GM19455 (cell line): ENCODE data around the gene DDX28.
"Not testable (repeated sequence)": the region's sequence is repeated elsewhere in the genome, so short reads cannot be mapped to it uniquely, and the experiment has no call there.

ENCODE experiments used
- ATAC-seq: cut with Tn5 transposase; IDR thresholded peaks from one replicate; pipeline ENCODE4 v1.9.1; 2021; ENCODE audit not compliant: unreplicated experiment

The DDX28 gene

GRCh38 chr16:68037841-68038597, 15.0 kb upstream of the DDX28 start:
- no peak for ATAC-seq

GRCh38 chr16:68035227-68035626, 12.2 kb upstream of the DDX28 start:
- ATAC-seq = no peak

GRCh38 chr16:68033101-68033500, 10.1 kb upstream of the DDX28 start:
- ATAC-seq = no peak

- ATAC-seq = no peak
Observed at GRCh38 chr16:68031951-68032350, 8.9 kb upstream of the DDX28 start.

GRCh38 chr16:68030108-68030507, 7.1 kb upstream of the DDX28 start:
- ATAC-seq = not testable (repeated sequence)

- ATAC-seq = no peak
Observed at GRCh38 chr16:68028996-68029395, 6.0 kb upstream of the DDX28 start.

- ATAC-seq = peak; percentile 10
Observed at GRCh38 chr16:68022278-68022727, 729 bp downstream of the DDX28 start.

- ATAC-seq = no peak
Observed at GRCh38 chr16:68021490-68021889, 1.5 kb downstream of the DDX28 start.

GRCh38 chr16:68019167-68019680, 3.8 kb downstream of the DDX28 start:
- no peak for ATAC-seq

- no peak for ATAC-seq
Observed at GRCh38 chr16:68015681-68016080, 7.4 kb downstream of the DDX28 start, which contains the start of gene DPEP2NB. Gene DPEP2NB, minus strand, starts transcription at chr16:68015911. Its CDS starts 141 bp downstream, at chr16:68015770.

GRCh38 chr16:68013440-68013839, 9.6 kb downstream of the DDX28 start:
- no peak for ATAC-seq

GRCh38 chr16:68009872-68010271, 13.2 kb downstream of the DDX28 start:
- not testable (repeated sequence) for ATAC-seq

GRCh38 chr16:68009157-68009735, 13.8 kb downstream of the DDX28 start:
- no peak for ATAC-seq

- ATAC-seq = no peak
Observed at GRCh38 chr16:68005786-68006286, 17.2 kb downstream of the DDX28 start.

GRCh38 chr16:68005211-68005610, 17.8 kb downstream of the DDX28 start:
- no peak for ATAC-seq

GRCh38 chr16:68003031-68003430, 20.0 kb downstream of the DDX28 start:
- ATAC-seq = no peak

- no peak for ATAC-seq
Observed at GRCh38 chr16:68000450-68000849, 22.6 kb downstream of the DDX28 start.

GRCh38 chr16:67999985-68000384, 23.0 kb downstream of the DDX28 start:
- no peak for ATAC-seq

GRCh38 chr16:67998779-67999688, 24.0 kb downstream of the DDX28 start, which contains the start of gene DPEP2:
Gene DPEP2, minus strand, starts transcription at chr16:67999484. Its CDS starts 6,272 bp downstream, at chr16:67993212.
- not testable (repeated sequence) for ATAC-seq

GRCh38 chr16:67998231-67998778, 24.7 kb downstream of the DDX28 start:
- not testable (repeated sequence) for ATAC-seq

GRCh38 chr16:67996666-67997065, 26.4 kb downstream of the DDX28 start:
- no peak for ATAC-seq
